ENCODE results near the gene AFG1L. TPM values are rescaled to one million over a fixed set of nuclear protein-coding genes. Genes with fewer than 3 reads are reported as not detected.

The AFG1L gene
- total RNA-seq, 1 experiment from 2014 or later = 7.1 TPM

GRCh38 chr6:108476847-108477430 lies 182.1 kb downstream of the AFG1L start:
- intact Hi-C loops (cut with micrococcal nuclease; ENCODE audit: unreplicated experiment) = no loop called here
- TF ChIP-seq CTCF (IDR thresholded peaks at IDR 0.05; ENCODE audit: unreplicated experiment) = no peak
- Mint-ChIP-seq H3K4me1 (ENCODE audit: low read depth, unreplicated experiment) (no peaks in the 10 kb centered on the region), H3K9me3 (ENCODE audit: low read depth, unreplicated experiment) (no peaks in the 10 kb centered on the region), H3K27me3 (ENCODE audit: unreplicated experiment) (no peaks in the 10 kb centered on the region), H3K4me3 (ENCODE audit: low read depth, unreplicated experiment) (no peak overlapping the region), H3K27ac (ENCODE audit: unreplicated experiment) (no peak overlapping the region), H3K36me3 (ENCODE audit: insufficient read depth, unreplicated experiment) (no peaks in the 10 kb centered on the region)
- CTCF ChIA-PET = no interaction called here
- no peak for DNase-seq
- no TSS peak for BruUV-seq (replicated peaks)

GRCh38 chr6:108482559-108482958 lies 187.7 kb downstream of the AFG1L start:
- Mint-ChIP-seq H3K27me3 (ENCODE audit: unreplicated experiment) (no peaks in the 10 kb centered on the region), H3K4me3 (ENCODE audit: low read depth, unreplicated experiment) (no peak overlapping the region), H3K36me3 (ENCODE audit: insufficient read depth, unreplicated experiment) (no peaks in the 10 kb centered on the region), H3K9me3 (ENCODE audit: low read depth, unreplicated experiment) (no peaks in the 10 kb centered on the region), H3K4me1 (ENCODE audit: low read depth, unreplicated experiment) (no peaks in the 10 kb centered on the region), H3K27ac (ENCODE audit: unreplicated experiment) (no peak overlapping the region)
- TF ChIP-seq CTCF (IDR thresholded peaks at IDR 0.05; ENCODE audit: unreplicated experiment) = no peak
- intact Hi-C loops (cut with micrococcal nuclease; ENCODE audit: unreplicated experiment) = no loop called here
- no peak for DNase-seq
- no TSS peak for BruUV-seq (replicated peaks)
- CTCF ChIA-PET = no interaction called here

- no peaks in the 10 kb centered on the region for H3K9me3 Mint-ChIP-seq (ENCODE audit: low read depth, unreplicated experiment)
- DNase-seq = no peak
- no TSS peak for BruUV-seq (replicated peaks)
- H3K27ac Mint-ChIP-seq (ENCODE audit: unreplicated experiment) = no peak overlapping the region
- CTCF ChIA-PET = interaction anchor here (0.6 kb wide), 1 partner anchor 52 kb away, joined by 3 read pairs; no protein-coding TSS in a partner anchor
- H3K27me3 Mint-ChIP-seq (ENCODE audit: unreplicated experiment) = no peaks in the 10 kb centered on the region
- no peak for TF ChIP-seq CTCF (IDR thresholded peaks at IDR 0.05; ENCODE audit: unreplicated experiment)
- H3K4me3 Mint-ChIP-seq (ENCODE audit: low read depth, unreplicated experiment) = no peak overlapping the region
- H3K4me1 Mint-ChIP-seq (ENCODE audit: low read depth, unreplicated experiment) = no peaks in the 10 kb centered on the region
- intact Hi-C loops (cut with micrococcal nuclease; ENCODE audit: unreplicated experiment) = no loop called here
- no peaks in the 10 kb centered on the region for H3K36me3 Mint-ChIP-seq (ENCODE audit: insufficient read depth, unreplicated experiment)
Measured at GRCh38 chr6:108484016-108484415, 189.2 kb downstream of the AFG1L start.

GRCh38 chr6:108489699-108490098 lies 194.8 kb downstream of the AFG1L start:
- intact Hi-C loops (cut with micrococcal nuclease; ENCODE audit: unreplicated experiment) = loop anchor here (10.0 kb wide), 2 partner anchors 235 to 315 kb away; no protein-coding TSS in a partner anchor
- Mint-ChIP-seq H3K36me3 (ENCODE audit: insufficient read depth, unreplicated experiment) (no peaks in the 10 kb centered on the region), H3K4me1 (ENCODE audit: low read depth, unreplicated experiment) (no peaks in the 10 kb centered on the region), H3K4me3 (ENCODE audit: low read depth, unreplicated experiment) (no peak overlapping the region), H3K9me3 (ENCODE audit: low read depth, unreplicated experiment) (no peaks in the 10 kb centered on the region), H3K27me3 (ENCODE audit: unreplicated experiment) (no peaks in the 10 kb centered on the region), H3K27ac (ENCODE audit: unreplicated experiment) (no peak overlapping the region)
- BruUV-seq (replicated peaks) = no TSS peak
- CTCF ChIA-PET = no interaction called here
- no peak for TF ChIP-seq CTCF (IDR thresholded peaks at IDR 0.05; ENCODE audit: unreplicated experiment)
- DNase-seq = no peak

Measured in Calu3 (cell line).